Measurements from ENCODE around the gene IL32. TPM values are rescaled to one million over a fixed set of nuclear protein-coding genes. Genes with fewer than 3 reads are reported as not detected.

Gene IL32
- total RNA-seq, 1 experiment from 2014 or later = 24.9 TPM

DNA sequence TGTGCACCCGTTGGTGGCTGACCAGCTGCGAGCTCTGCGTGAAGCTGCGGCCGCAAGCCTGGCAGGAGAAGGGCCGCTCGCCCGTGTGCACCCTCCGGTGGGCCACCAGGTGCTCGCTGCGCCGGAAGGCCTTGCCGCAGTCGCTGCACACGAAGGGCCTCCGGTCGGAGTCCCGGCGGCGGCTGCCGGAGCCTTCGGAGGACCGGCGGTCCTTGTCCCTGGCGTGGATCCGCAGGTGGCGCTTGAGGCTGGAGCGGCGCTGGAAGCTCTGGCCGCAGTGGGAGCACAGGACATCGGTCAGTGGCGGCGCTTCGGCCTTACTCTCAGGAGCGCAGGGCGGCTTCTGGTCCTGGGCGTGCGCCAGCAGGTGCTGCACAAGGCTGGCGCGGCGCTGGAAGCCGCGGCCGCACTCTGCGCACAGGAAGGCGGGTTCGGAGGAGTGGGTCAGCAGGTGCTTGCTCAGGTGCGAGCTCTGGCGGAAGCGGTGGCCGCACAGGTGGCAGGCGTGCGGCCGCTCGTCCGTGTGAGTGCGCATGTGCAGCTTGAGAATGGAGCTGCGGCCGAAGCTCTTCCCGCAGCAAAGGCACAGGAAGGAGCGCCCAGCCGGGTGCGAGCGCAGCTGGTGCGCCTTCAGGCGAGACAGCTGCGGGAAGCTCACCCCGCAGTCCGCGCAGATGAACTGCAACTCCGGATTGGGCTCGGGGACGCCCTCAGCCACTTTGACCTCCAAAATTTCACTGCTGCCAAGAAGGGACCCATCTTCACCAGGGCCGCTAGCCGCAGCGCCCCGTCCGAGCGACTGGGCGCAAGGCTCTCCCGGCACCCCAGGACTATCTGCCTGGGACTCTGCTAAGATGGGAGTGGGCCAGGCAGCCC lies 24.5 kb downstream of the IL32 start:
- DNase-seq (ENCODE audit: low read depth) = no peak

- DNase-seq (ENCODE audit: low read depth) = no peak
Observed at GRCh38 chr16:3091551-3091950, 26.1 kb downstream of the IL32 start.

DNA sequence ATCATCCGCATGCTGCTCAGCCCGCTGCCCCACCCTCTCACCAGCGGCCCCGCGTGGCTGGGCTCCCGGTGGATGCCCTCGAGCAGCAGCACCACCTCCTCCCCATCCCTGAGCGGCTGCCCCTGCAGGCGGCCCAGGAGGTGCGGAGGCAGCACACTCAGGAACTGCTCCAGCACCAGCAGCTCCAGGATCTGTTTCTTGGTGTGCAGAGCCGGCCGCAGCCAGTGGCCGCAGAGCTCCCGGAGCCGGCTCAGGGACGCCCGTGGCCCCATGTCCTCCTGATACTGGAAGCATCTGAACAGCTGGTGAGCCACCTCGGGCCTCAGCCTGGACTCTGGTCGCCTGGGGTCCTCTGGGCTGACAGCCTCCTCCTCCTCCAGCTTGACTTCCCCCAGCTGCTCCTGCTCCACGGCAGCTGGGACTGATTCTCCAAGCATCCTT lies 27.1 kb downstream of the IL32 start:
- DNase-seq (ENCODE audit: low read depth) = no peak

- peak; percentile 37 for DNase-seq (ENCODE audit: low read depth)
Observed at GRCh38 chr16:3094289-3095027, 29.0 kb downstream of the IL32 start.

DNA sequence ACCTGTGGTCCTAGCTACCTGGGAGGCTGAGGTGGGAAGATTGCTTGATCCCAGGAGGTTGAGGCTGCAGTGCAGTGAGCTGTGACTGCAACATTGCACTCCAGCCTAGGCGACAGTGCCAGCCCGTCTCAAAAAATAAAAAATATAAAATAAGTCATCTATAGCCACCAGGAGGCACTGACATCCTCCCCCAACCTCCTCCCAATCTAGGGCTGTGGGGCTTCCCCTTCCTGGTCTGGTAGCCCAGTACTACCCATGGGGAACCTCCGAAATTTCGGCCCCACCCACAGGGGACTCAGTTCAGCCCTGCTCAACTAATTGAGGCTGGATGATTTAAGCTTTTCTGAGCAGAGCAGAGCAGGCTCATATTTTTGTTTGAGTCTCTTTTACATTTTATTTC lies 30.4 kb downstream of the IL32 start:
- no peak for DNase-seq (ENCODE audit: low read depth)

DNA sequence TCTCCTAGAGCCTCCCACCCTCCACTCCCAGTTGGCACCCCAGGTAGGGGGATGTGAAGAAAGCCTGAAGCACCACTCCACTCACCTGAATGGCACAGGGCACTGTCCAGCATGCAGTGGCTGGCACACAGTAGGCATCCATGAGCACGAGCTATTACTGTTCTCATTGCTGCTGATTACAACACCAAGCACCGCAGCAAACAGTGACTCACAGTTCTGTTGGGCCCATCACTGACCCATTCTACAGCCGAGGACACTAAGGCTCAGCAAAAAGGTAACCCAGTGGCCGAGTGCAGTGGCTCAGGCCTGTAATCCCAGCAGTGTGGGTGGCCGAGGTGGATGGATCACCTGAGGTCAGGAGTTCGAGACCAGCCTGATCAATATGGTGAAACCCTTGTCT lies 30.9 kb downstream of the IL32 start:
- DNase-seq (ENCODE audit: low read depth) = no peak

- DNase-seq (ENCODE audit: low read depth) = no peak
Observed at GRCh38 chr16:3097266-3097665, 31.8 kb downstream of the IL32 start.

GRCh38 chr16:3098459-3099394 lies 33.3 kb downstream of the IL32 start, which contains the start of gene ZSCAN10:
Gene ZSCAN10, minus strand, starts transcription at chr16:3099294. Its CDS starts 6,357 bp downstream, at chr16:3092937.
- no peak for DNase-seq (ENCODE audit: low read depth)

DNA sequence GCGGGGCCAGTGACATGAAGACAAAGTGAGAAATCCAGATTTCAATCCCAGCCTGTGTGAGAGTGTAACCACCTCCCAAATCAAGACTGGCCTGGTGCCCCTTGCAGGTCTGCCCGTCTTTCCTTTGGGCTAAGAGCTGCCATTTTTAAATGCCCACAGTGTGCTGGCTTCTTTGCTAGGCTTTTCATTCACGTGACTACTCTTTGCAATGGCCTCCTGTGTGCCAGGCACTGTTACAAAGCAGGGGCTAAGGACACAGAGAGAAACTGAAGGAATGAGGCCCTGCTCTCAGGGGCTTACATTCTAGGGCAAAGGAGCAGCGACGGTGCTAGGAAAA lies 33.9 kb downstream of the IL32 start:
- DNase-seq (ENCODE audit: low read depth) = no peak

DNA sequence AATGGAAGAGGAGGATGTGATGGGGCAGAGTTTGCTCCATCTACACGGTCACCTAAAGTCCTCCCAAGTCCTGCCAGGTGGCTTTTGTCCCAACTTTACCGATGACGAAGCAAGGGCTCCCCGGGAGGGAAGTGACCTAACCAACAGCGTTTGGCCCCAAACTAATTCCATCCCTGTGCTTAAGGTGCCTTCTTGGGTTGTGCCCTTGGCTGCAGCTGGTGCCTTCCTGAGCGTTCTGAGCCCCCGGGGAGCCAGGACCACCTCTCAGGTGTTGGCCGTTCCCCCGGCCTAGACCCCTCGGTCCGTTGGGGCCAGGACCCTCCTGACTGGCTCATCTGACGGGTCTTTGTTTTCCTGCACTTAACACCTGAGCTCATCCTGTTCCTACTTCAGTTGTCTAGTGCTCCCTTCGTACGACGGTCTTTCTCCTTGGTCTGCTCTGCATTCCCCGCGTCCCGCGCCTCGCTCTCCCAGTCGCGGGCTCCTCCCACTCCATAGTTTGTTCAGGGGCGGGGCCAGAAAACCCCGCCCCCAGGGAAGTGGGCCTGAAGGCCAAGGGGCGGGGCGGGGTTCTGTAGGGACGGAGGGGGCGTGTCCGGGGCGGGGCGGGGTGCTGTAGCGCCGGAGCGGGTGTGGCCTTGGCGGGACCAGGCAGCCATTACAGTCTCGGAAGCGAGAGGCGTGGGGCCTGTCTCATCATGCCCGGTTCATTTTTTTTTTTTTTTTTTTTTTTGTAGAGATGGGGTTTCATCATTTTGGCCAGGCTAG lies 34.5 kb downstream of the IL32 start:
- peak; percentile 84 for DNase-seq (ENCODE audit: low read depth)

DNA sequence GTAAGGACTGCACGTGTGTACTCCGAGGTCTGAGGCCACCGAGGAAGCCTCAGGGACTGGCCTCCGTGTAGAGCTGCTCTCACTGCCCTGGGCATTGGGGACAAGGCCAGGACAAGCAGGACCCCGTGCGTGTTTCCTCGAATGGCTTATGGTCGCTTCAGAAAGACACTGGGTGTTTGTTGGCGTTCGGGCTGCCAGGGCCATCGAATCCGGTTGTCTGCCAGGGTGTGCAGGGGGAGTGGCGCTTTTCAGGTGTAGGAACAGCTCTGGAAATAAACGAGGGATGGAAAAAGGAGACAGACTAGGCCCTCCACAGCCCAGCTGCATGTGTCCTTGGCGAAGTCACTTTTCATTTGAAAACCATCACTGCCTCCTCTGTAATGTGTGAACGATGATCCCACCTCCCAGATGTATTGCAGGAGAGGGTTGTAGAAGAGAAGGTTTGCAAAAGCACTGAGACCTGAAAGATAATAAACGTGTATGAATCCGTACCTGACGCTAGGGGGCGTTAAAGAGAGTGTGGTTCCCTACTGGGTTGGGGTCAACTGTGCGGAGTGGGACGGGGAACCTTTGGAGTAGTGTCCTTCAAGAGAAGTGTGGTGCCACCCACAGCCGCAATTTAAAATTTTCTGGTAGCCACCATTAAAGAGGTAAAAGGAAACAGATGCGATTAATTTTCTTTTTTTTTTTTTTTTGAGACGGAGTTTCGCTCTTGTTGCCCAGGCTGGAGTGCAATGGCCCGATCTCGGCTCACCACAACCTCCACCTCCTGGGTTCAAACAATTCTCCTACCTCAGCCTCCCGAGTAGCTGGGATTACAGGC lies 35.8 kb downstream of the IL32 start:
- no peak for DNase-seq (ENCODE audit: low read depth)

GRCh38 chr16:3101841-3102470 lies 36.5 kb downstream of the IL32 start:
- DNase-seq (ENCODE audit: low read depth) = no peak

DNA sequence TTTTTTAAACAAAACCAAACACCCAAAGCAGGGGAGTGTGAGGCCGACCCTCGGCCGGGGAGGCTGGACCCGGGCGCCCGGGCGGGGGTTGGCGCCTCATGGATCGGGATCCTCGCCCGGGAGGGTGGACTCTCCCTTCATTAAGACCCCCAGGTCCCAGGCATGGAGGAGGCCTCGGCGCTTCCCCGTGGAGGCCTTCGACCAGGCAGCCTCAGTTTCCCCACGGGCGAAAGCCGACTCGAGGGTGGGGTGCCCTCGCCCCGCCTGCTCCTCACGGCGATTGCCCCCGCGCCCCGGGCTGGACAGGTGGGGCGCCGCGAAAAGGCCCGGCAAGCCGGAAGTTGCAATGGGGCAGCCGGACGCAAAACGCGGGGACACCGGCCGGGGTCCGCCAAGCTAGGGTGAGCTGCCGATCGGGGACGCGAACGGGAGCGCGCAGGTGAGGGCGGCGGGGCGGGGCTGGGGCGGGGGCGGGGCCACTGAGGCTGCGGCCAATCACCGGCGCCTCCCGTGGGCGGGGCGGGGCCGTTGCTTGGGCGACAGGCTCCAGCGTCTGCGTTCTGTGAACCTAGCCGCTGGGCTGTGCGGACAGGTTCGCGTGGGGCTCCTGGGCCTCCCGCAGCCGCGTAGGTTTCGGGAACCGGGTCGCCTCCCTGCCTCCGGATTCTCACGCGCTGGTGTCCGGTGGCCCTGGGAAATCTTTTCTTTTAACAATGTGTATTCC lies 40.9 kb downstream of the IL32 start:
- DNase-seq (ENCODE audit: low read depth) = peak; percentile 86

- peak; percentile 74 for DNase-seq (ENCODE audit: low read depth)
Observed at GRCh38 chr16:3112058-3112880, 46.8 kb downstream of the IL32 start, which contains the start of gene ZNF205. Gene ZNF205, plus strand, starts transcription at chr16:3112586. Its CDS starts 845 bp downstream, at chr16:3113431.

GRCh38 chr16:3112881-3113574 lies 47.6 kb downstream of the IL32 start:
- DNase-seq (ENCODE audit: low read depth) = no peak

DNA sequence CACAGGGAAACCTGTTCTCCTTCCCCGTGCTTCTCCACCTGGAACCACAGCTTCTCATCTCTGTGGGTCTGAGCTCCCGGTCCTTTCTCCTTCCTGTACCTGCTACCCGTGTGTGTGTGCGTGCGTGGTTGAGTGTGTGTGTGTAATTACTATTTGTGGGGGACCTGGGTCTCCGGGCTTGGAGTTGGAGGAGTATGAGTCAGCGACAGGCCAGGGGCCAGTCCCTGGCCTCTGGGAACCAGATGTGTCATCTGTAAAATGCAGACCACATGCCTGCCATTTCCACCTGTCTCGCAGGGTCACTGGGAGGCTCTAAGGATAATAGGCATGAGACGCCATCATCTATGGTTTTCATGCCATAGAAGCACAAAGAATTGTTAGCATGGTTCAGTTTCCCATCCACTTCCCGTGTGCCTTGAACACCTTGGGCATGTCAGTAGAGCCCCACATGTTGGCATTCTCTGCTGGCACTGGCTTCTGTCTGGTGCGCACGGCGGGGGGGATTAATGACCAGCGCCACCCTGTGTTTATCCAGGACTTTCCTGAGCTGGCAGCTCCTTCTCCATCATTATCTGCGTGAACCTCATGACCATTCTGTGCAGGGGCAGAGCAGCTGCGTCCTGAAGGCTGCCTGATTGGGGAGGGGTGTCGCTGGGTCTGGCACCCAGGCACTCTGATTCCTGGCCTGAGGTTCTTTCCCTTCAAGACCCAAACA lies 48.5 kb downstream of the IL32 start:
- peak; percentile 63 for DNase-seq (ENCODE audit: low read depth)

DNA sequence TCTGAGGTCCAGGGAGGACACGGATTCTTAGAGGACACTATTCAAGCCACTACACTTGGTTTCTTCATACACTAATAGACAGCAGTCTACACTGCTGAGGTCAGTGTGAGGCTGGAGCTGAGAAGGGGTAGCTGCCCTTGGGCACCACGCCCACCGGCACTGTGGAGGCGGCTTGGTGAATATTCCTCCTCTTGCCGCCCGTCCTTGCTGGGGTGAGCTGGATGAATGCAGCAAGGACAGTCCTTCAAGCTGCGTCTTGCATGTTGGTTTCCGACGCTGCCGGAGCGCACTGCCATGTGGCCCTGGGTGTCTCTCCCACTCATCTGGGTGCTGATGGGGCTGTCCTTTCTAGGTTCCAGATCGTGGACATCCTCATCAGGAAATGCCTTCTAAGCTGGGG lies 49.6 kb downstream of the IL32 start:
- DNase-seq (ENCODE audit: low read depth) = no peak

Measured in RPMI7951 (cell line).